CD1c-positive myeloid dendritic cell (primary cell): Measurements from ENCODE around the gene MUSTN1.

Experiments used
- DNase-seq: peaks from one replicate; pipeline ENCODE4 v3.0.0-alpha.2; 2016; ENCODE audit errors: extremely low spot score

The MUSTN1 gene

DNA sequence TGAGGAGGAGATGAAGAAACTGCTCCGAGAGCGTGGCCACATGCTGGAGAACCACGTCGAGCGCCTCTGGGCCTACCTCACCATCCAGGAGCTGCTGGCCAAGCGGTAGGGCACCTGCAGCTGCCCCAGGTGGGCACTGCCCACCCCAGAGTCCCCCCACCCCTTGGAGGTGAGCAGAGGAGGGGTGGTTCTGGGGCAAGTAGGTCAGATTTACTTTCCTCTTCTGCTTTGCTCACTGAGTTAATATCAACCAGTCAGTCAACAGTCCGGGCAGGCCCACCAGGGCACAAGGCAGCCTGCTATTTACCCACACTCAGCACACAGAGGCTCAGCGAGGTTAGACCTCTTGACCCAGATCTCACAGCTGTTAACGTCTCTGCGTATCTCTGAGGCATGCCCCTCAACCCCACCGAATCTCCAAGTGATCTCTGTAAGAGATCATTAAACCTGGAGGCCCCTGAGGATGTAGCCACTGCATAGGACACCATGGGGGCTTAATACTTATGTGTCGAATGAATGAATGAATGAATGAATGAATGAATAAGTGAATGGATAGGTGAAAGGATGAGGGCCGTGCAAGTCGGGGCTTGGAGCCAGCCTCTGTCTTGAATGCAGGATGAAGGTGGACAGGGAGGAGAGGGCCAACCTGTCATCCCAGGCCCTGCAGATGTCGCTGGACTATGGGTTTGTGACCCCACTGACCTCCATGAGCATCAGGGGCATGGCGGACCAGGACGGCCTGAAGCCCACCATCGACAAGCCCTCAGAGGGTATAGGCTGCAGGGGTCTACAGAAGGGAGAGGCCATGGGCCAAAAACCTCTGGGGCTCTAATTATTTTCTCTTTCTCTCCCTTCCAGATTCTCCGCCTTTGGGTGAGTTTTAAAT lies 48.2 kb downstream of the MUSTN1 start:
- DNase-seq = no peak

GRCh38 chr3:52784931-52785590 lies 49.8 kb downstream of the MUSTN1 start:
- DNase-seq = no peak

GRCh38 chr3:52784021-52784621 lies 50.7 kb downstream of the MUSTN1 start:
- DNase-seq = no peak

DNA sequence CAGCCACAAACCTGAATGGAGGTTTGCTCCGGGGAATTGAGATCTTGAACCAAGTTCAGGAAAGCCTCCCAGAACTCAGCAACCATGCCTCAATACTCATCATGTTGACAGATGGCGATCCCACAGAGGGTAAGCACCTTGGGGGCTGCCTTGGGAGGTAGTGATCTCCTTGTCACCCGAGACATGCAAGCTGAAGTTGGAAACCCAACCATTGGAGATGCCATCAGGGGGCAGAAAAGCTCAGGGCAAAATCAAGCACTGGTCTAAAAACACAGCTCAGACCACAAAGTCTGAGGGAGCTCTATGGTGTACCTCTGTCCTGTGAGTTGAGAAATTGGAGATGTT lies 51.6 kb downstream of the MUSTN1 start:
- DNase-seq = no peak
